Fibroblast of lung (primary cell): Measurements from ENCODE around the gene ACAT2. TPM values are rescaled to one million over a fixed set of nuclear protein-coding genes. Genes with fewer than 3 reads are reported as not detected.
"Not testable (repeated sequence)": the region's sequence is repeated elsewhere in the genome, so short reads cannot be mapped to it uniquely, and the experiment has no call there.

Source experiments
- DNase-seq, 2 donors: peaks; one replicate each; pipeline versions ENCODE4 v3.0.0 to v3.0.0-alpha.2; 2010; ENCODE audit warnings: low read depth in 2 of 2
- H2AFZ ChIP-seq: 2 replicates; pipeline ENCODE4 v1.5.1; 2012; ENCODE audit warnings: low read length, control low read depth, inconsistent platforms
- H3K27ac ChIP-seq: 2 replicates; pipeline ENCODE4 v1.5.1; 2011; ENCODE audit warnings: low read length, control low read depth; ENCODE audit not compliant: insufficient read depth
- H3K27me3 ChIP-seq: 2 replicates; pipeline ENCODE4 v1.5.1; 2011; ENCODE audit warnings: mild to moderate bottlenecking, low read length; ENCODE audit not compliant: control insufficient read depth, insufficient read depth
- H3K36me3 ChIP-seq: 2 replicates; pipeline ENCODE4 v1.5.1; 2011; ENCODE audit warnings: low read length; ENCODE audit not compliant: control insufficient read depth, insufficient read depth
- H3K4me1 ChIP-seq: 2 replicates; pipeline ENCODE4 v1.5.1; 2011; ENCODE audit warnings: low read length; ENCODE audit not compliant: control insufficient read depth, insufficient read depth; ENCODE audit errors: extremely low read depth
- H3K4me2 ChIP-seq: 2 replicates; pipeline ENCODE4 v1.5.1; 2011; ENCODE audit warnings: low read length, control low read depth; ENCODE audit not compliant: insufficient read depth; ENCODE audit errors: extremely low read depth
- H3K4me3 ChIP-seq, 4 experiments: fragments of 200-600 bp in 1 of 4; sonication (generic) in 1 of 4; replicated peaks in 1 of 4; 2 replicates each; pipeline ENCODE4 v1.5.1; 2011 to 2016; ENCODE audit warnings: low read length in 4 of 4, low read depth in 3 of 4, mild to moderate bottlenecking in 3 of 4, control low read depth in 2 of 4, inconsistent platforms in 1 of 4, mixed read lengths in 1 of 4; ENCODE audit not compliant: insufficient read depth in 1 of 4; ENCODE audit errors: control extremely low read depth in 1 of 4
- H3K79me2 ChIP-seq: 2 replicates; pipeline ENCODE4 v1.5.1; 2012; ENCODE audit warnings: mild to moderate bottlenecking, low read length, inconsistent platforms; ENCODE audit not compliant: control insufficient read depth, insufficient read depth
- H3K9ac ChIP-seq: 2 replicates; pipeline ENCODE4 v1.5.1; 2011; ENCODE audit warnings: mild to moderate bottlenecking, low read length, control low read depth; ENCODE audit not compliant: insufficient read depth
- H3K9me3 ChIP-seq: 2 replicates; pipeline ENCODE4 v1.5.1; 2012; ENCODE audit warnings: low read depth, low read length; ENCODE audit not compliant: control insufficient read depth, insufficient read depth
- H4K20me1 ChIP-seq: 2 replicates; pipeline ENCODE4 v1.5.1; 2011; ENCODE audit warnings: low read length; ENCODE audit not compliant: control insufficient read depth, insufficient read depth; ENCODE audit errors: extremely low read depth
- EZH2 ChIP-seq: IDR thresholded peaks from 2 replicates; pipeline ENCODE4 v1.5.1; 2012; ENCODE audit warnings: low read length, control low read depth, mild to moderate bottlenecking; ENCODE audit errors: missing control alignments
- polyA minus RNA-seq: library from RNA; depleted of rRNA, polyadenylated mRNA; stranded (reverse); fragments of >200 nt; gene quantifications from 2 replicates; pipeline ENCODE4 v1.2.3, GENCODE V29; 2011; ENCODE audit warnings: low replicate concordance
- polyA plus RNA-seq, 2 donors: library from polyadenylated mRNA; depleted of rRNA in 1 of 2; stranded (reverse) in 1 of 2; unstranded in 1 of 2; fragments of >200 nt; gene quantifications; 2 replicates each; pipeline ENCODE4 v1.2.1, GENCODE V29; 2011 to 2012; ENCODE audit warnings: missing spikeins in 1 of 2
- total RNA-seq: library from RNA; depleted of rRNA; stranded (reverse); fragments of >200 nt; gene quantifications from 2 replicates; pipeline ENCODE4 v1.2.1, GENCODE V29; 2014
- TF ChIP-seq, protein P1 (sequence below), 2 donors: IDR thresholded peaks in 1 of 2; conservative IDR thresholded peaks in 1 of 2; 1 replicate in 1 of 2; 2 replicates in 1 of 2; pipeline ENCODE4 v1.5.1; 2011 to 2012; ENCODE audit warnings: low read length in 2 of 2, control low read depth in 1 of 2, inconsistent platforms in 1 of 2, low read depth in 1 of 2, mild to moderate bottlenecking in 1 of 2

The ACAT2 gene
- total RNA-seq (37.5 and 121 TPM in 2 replicates), polyA plus RNA-seq (108 TPM in 2 replicates), polyA minus RNA-seq (17.6 and 35.0 TPM in 2 replicates)
- 75.5 and 94.2 TPM in 2 replicates for polyA plus RNA-seq (2012)

DNA sequence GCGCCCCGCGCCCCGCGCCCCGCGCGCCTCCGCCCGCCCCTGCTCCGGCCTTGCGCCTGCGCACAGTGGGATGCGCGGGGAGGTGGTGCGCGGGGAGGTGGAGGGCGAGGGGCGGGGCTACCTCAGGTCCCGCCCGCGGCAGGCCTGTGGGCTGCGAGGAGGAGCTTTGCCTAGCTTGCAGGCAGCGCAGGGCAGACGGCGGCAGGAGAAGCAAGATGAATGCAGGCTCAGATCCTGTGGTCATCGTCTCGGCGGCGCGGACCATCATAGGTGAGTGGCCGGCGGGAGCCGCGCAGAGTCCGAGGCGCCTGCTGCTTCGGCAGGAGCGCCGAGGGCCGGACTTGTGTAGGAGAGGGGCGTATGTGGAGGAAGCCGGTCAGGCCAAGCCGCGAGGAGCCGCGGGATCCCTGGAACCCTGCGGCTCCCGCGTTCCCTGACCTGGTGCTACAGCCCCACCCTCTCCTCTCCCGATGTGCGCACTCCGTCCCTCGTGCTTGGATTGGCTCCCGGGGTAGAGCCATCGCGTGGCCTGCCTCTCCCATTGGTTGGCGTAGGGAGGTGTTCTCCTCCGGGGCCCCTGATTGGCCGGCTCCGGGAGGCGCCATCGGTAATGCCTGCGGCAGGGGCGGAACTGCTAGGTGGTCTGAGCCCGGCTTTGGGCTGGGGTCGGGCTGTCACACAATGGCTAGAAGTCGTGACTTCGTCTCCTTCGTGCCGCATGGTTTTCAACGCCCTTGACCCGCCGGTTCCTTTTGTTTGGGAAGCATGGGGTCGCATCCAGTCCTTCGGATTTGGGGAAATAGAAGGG is at the start of gene ACAT2:
ACAT2 (plus strand) TSS at position 173 of the 808 bp plus-strand sequence; CDS start at position 216, 43 bp downstream.
- peak within 1 kb of the TSS; percentile 90 for H3K4me2 ChIP-seq
- no peaks in the 10 kb centered on the region for H3K27me3 ChIP-seq
- peak within 1 kb of the TSS; percentile 86 for H2AFZ ChIP-seq
- no peak for TF ChIP-seq EZH2
- TF ChIP-seq, protein P1, sequence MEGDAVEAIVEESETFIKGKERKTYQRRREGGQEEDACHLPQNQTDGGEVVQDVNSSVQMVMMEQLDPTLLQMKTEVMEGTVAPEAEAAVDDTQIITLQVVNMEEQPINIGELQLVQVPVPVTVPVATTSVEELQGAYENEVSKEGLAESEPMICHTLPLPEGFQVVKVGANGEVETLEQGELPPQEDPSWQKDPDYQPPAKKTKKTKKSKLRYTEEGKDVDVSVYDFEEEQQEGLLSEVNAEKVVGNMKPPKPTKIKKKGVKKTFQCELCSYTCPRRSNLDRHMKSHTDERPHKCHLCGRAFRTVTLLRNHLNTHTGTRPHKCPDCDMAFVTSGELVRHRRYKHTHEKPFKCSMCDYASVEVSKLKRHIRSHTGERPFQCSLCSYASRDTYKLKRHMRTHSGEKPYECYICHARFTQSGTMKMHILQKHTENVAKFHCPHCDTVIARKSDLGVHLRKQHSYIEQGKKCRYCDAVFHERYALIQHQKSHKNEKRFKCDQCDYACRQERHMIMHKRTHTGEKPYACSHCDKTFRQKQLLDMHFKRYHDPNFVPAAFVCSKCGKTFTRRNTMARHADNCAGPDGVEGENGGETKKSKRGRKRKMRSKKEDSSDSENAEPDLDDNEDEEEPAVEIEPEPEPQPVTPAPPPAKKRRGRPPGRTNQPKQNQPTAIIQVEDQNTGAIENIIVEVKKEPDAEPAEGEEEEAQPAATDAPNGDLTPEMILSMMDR (conservative IDR thresholded peaks at IDR 0.05 in 1 of 2, IDR thresholded peaks at IDR 0.05 in 1 of 2; ENCODE audit: low read depth in 1 of 2, low read length in 2 of 2): no peak
- H3K9ac ChIP-seq: peak within 1 kb of the TSS; percentile 90
- H3K4me1 ChIP-seq: peaks cover 24% of the 10 kb centered on the region
- H3K9me3 ChIP-seq: no peaks in the 10 kb centered on the region
- H3K4me3 ChIP-seq: peak within 1 kb of the TSS; percentile 52 to 83 (median 74)
- peaks cover 8% of the 10 kb centered on the region for H3K79me2 ChIP-seq
- H3K36me3 ChIP-seq: peaks cover 6% of the 10 kb centered on the region
- H3K27ac ChIP-seq: peak within 1 kb of the TSS; percentile 91
- peak; percentile 94 for DNase-seq
- H4K20me1 ChIP-seq: no peaks in the 10 kb centered on the region

DNA sequence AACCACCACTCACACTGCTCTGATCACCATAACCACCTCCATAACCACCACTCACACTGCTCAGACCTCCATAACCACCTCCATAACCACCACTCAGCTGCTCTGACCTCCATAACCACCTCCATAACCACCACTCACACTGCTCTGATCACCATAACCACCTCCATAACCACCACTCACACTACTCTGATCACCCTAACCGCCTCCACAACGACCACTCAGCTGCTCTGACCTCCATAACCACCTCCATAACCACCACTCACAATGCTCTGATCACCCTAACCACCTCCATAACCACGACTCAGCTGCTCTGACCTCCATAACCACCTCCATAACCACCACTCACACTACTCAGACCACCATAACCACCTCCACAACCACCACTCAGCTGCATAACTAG is 49.5 kb upstream of the ACAT2 start:
- H3K4me1 ChIP-seq, H3K9ac ChIP-seq, H3K27me3 ChIP-seq, H4K20me1 ChIP-seq, H3K36me3 ChIP-seq, H2AFZ ChIP-seq, H3K4me3 ChIP-seq, H3K27ac ChIP-seq, DNase-seq, H3K79me2 ChIP-seq, H3K9me3 ChIP-seq, H3K4me2 ChIP-seq: not testable (repeated sequence)

DNA sequence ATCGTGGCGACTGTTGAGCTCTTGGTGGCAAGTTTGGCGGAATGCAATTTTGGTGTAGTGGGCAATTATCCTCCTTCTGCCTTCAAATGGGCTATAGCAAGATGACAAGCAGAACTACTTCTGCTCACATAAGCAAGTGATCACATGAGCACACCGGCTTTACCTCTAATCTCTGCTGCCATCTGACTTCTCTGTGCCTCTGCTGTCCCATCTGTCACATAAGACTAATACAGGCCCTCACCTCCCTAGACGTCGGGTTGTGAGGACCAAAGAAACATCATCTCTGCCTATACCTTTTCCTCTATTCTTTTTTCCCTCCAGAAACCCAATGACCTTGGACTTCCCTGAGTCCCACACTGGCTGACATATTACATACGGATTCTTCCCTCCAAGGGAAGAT is 47.9 kb upstream of the ACAT2 start:
- H3K9me3 ChIP-seq: no peaks in the 10 kb centered on the region
- H4K20me1 ChIP-seq: no peaks in the 10 kb centered on the region
- H3K27ac ChIP-seq: no peak overlapping the region
- no peak overlapping the region for H2AFZ ChIP-seq
- H3K4me1 ChIP-seq: peaks cover 7% of the 10 kb centered on the region
- DNase-seq: no peak
- H3K79me2 ChIP-seq: no peaks in the 10 kb centered on the region
- H3K4me2 ChIP-seq: no peak overlapping the region
- no peak overlapping the region for H3K4me3 ChIP-seq
- TF ChIP-seq, protein P1 (conservative IDR thresholded peaks at IDR 0.05 in 1 of 2, IDR thresholded peaks at IDR 0.05 in 1 of 2; ENCODE audit: low read depth in 1 of 2, low read length in 2 of 2): no peak
- TF ChIP-seq EZH2: no peak
- H3K27me3 ChIP-seq: no peaks in the 10 kb centered on the region
- H3K36me3 ChIP-seq: no peaks in the 10 kb centered on the region
- no peak overlapping the region for H3K9ac ChIP-seq
